Adrenal gland (tissue), 5 donors: ENCODE results near the gene CXCL9.

ENCODE experiments used
- CTCF ChIP-seq, 6 experiments: fragments of 450-650 bp in 4 of 6; fragments of 200-600 bp in 2 of 6; sonication (generic) in 1 of 6; IDR thresholded peaks; 1 replicate in 5 of 6; 2 replicates in 1 of 6; pipeline versions ENCODE4 v1.5.1 to v1.8.0; 2016 to 2021; ENCODE audit warnings: antibody characterized with exemption in 6 of 6, mild to moderate bottlenecking in 2 of 6, moderate library complexity in 1 of 6
- POLR2A ChIP-seq, 2 donors: fragments of 450-650 bp; IDR thresholded peaks; one replicate each; pipeline ENCODE4 v1.6.1; 2017; ENCODE audit warnings: antibody characterized with exemption in 2 of 2, mild to moderate bottlenecking in 2 of 2, moderate library complexity in 1 of 2
- donor health status: DM: no; HTN: no; CAD: no.

- TF ChIP-seq POLR2A (IDR thresholded peaks at IDR 0.05) (no peak), CTCF (IDR thresholded peaks at IDR 0.05) (no peak)
These were observed 9.1 kb upstream of the CXCL9 start for GRCh38 chr4:76016393-76016792.
